MM.1S (cell line): ENCODE results near the gene SLC35F3.

Experiments
- DNase-seq: peaks from one replicate; pipeline ENCODE4 v3.0.0-alpha.2; 2015
- H2AFZ ChIP-seq: fragments of 300-600 bp; sonication (generic); 2 replicates; pipeline ENCODE4 v1.6.0; 2016; ENCODE audit warnings: antibody characterized with exemption, low read length
- H3F3A ChIP-seq: fragments of 300-600 bp; sonication (generic); 2 replicates; pipeline ENCODE4 v1.6.1; 2016; ENCODE audit warnings: mild to moderate bottlenecking, antibody characterized with exemption, low read length, moderate library complexity, mixed read lengths; ENCODE audit not compliant: insufficient read depth
- H3K27ac ChIP-seq: fragments of 300-600 bp; sonication (generic); 2 replicates; pipeline ENCODE4 v1.5.1; 2016; ENCODE audit warnings: mild to moderate bottlenecking, low read length
- H3K27me3 ChIP-seq: fragments of 300-600 bp; sonication (generic); replicated peaks from 2 replicates; pipeline ENCODE4 v1.6.0; 2016; ENCODE audit warnings: low read length; ENCODE audit not compliant: insufficient read depth
- H3K36me3 ChIP-seq: fragments of 300-600 bp; sonication (generic); replicated peaks from 2 replicates; pipeline ENCODE4 v1.6.1; 2016; ENCODE audit warnings: mild to moderate bottlenecking, low read length, mixed read lengths; ENCODE audit not compliant: insufficient read depth
- H3K4me1 ChIP-seq: fragments of 300-600 bp; sonication (generic); 2 replicates; pipeline ENCODE4 v1.6.1; 2016; ENCODE audit warnings: low read length, mixed read lengths
- H3K4me2 ChIP-seq: fragments of 300-600 bp; sonication (generic); 2 replicates; pipeline ENCODE4 v1.6.0; 2016; ENCODE audit warnings: low read depth, low read length
- H3K4me3 ChIP-seq: fragments of 300-600 bp; sonication (generic); 2 replicates; pipeline ENCODE4 v1.5.1; 2016; ENCODE audit warnings: low read length, mixed read lengths
- H3K79me2 ChIP-seq: fragments of 300-600 bp; sonication (generic); 2 replicates; pipeline ENCODE4 v1.6.1; 2016; ENCODE audit warnings: mixed run types, low read length, mixed read lengths
- H3K9ac ChIP-seq: fragments of 300-600 bp; sonication (generic); 2 replicates; pipeline ENCODE4 v1.6.1; 2016; ENCODE audit warnings: low read length, mixed read lengths
- H3K9me2 ChIP-seq: fragments of 300-600 bp; sonication (generic); replicated peaks from 2 replicates; pipeline ENCODE4 v1.6.1; 2016; ENCODE audit warnings: mild to moderate bottlenecking, low read length, mixed read lengths; ENCODE audit not compliant: insufficient read depth
- H3K9me3 ChIP-seq: fragments of 300-600 bp; sonication (generic); replicated peaks from 2 replicates; pipeline ENCODE4 v1.6.1; 2016; ENCODE audit warnings: mild to moderate bottlenecking, low read length, mixed read lengths; ENCODE audit not compliant: insufficient read depth
- H4K20me1 ChIP-seq: fragments of 300-600 bp; sonication (generic); 2 replicates; pipeline ENCODE4 v1.6.1; 2016; ENCODE audit warnings: mild to moderate bottlenecking, low read length, moderate library complexity, mixed read lengths; ENCODE audit not compliant: insufficient read depth
- EZH2 ChIP-seq: fragments of 300-600 bp; sonication (generic); optimal IDR thresholded peaks from 2 replicates; pipeline ENCODE3; 2017; ENCODE audit warnings: low read depth, mild to moderate bottlenecking, antibody characterized with exemption, low read length, mixed read lengths
- EZH2phosphoT487 ChIP-seq: fragments of 300-600 bp; sonication (generic); IDR thresholded peaks from 2 replicates; pipeline ENCODE4 v1.6.1; 2018; ENCODE audit warnings: antibody characterized with exemption, low read length
- TF ChIP-seq, protein P1 (sequence below): fragments of 300-600 bp; sonication (generic); IDR thresholded peaks from 2 replicates; pipeline ENCODE4 v1.5.1; 2016; ENCODE audit warnings: antibody characterized with exemption, low read length, mixed read lengths

SLC35F3 gene

GRCh38 chr1:234309598-234310459 lies 405.4 kb downstream of the SLC35F3 start:
- H3K9ac ChIP-seq = no peak overlapping the region
- TF ChIP-seq, protein P1, sequence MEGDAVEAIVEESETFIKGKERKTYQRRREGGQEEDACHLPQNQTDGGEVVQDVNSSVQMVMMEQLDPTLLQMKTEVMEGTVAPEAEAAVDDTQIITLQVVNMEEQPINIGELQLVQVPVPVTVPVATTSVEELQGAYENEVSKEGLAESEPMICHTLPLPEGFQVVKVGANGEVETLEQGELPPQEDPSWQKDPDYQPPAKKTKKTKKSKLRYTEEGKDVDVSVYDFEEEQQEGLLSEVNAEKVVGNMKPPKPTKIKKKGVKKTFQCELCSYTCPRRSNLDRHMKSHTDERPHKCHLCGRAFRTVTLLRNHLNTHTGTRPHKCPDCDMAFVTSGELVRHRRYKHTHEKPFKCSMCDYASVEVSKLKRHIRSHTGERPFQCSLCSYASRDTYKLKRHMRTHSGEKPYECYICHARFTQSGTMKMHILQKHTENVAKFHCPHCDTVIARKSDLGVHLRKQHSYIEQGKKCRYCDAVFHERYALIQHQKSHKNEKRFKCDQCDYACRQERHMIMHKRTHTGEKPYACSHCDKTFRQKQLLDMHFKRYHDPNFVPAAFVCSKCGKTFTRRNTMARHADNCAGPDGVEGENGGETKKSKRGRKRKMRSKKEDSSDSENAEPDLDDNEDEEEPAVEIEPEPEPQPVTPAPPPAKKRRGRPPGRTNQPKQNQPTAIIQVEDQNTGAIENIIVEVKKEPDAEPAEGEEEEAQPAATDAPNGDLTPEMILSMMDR = peak; percentile 98
- TF ChIP-seq EZH2 = no peak
- TF ChIP-seq EZH2phosphoT487 = no peak
- H2AFZ ChIP-seq = peak overlapping the region; percentile 67
- H3K9me3 ChIP-seq = no peaks in the 10 kb centered on the region
- H3K4me2 ChIP-seq = peak overlapping the region; percentile 55
- no peaks in the 10 kb centered on the region for H3K79me2 ChIP-seq
- H3K27ac ChIP-seq = no peak overlapping the region
- no peaks in the 10 kb centered on the region for H3K36me3 ChIP-seq
- no peaks in the 10 kb centered on the region for H4K20me1 ChIP-seq
- H3K27me3 ChIP-seq = no peaks in the 10 kb centered on the region
- peak; percentile 79 for DNase-seq
- H3K9me2 ChIP-seq = no peaks in the 10 kb centered on the region
- H3F3A ChIP-seq = no peaks in the 10 kb centered on the region
- H3K4me3 ChIP-seq = peak overlapping the region; percentile 15; the same call in 1 of the 2 replicates
- H3K4me1 ChIP-seq = no peaks in the 10 kb centered on the region

DNA sequence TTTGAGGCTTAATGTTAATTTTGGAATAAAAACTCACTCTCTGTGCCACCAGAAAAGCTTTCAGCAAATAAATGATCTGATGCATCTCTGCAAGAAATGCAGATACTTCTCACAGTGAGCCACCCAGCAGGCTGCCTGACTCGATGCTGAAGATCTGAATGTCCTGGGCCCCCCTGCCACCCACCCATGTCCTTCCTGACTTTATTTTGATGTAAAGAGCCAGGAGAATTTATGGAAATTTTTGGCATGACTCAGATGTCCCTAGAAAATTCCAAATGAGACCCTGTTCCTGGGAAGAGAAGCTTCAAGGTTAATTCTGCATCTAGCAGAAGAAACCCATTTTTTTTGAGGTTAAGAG lies 406.0 kb downstream of the SLC35F3 start:
- no peak overlapping the region for H3K27ac ChIP-seq
- peak overlapping the region; percentile 67; the same call in 1 of the 2 replicates for H2AFZ ChIP-seq
- H3K79me2 ChIP-seq = no peaks in the 10 kb centered on the region
- no peaks in the 10 kb centered on the region for H3K4me1 ChIP-seq
- no peak for DNase-seq
- no peaks in the 10 kb centered on the region for H3F3A ChIP-seq
- H3K4me2 ChIP-seq = peak overlapping the region; percentile 55; the same call in 1 of the 2 replicates
- no peaks in the 10 kb centered on the region for H4K20me1 ChIP-seq
- no peaks in the 10 kb centered on the region for H3K27me3 ChIP-seq
- H3K4me3 ChIP-seq = no peak overlapping the region
- TF ChIP-seq, protein P1 = no peak
- no peak for TF ChIP-seq EZH2phosphoT487
- no peak for TF ChIP-seq EZH2
- no peaks in the 10 kb centered on the region for H3K36me3 ChIP-seq
- no peaks in the 10 kb centered on the region for H3K9me2 ChIP-seq
- no peak overlapping the region for H3K9ac ChIP-seq
- no peaks in the 10 kb centered on the region for H3K9me3 ChIP-seq

DNA sequence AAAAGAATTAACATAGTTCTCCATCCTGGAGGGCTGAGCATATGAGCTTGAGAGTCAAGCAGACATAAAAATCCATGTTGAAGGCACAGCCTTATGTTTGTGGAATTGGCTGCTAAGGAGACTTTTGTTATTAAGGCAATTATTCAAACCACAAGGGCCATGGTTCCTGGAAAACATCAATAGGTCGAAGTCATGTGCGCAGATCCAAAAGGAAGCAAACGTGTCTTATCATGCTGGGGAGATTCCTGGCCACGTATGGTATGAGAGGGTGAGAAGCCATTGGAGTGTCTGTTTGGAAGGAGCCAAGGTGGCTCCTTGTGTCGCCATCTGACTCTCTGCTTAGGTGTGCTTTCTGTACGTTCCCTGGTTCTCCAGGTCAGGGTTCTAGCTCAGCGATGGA lies 406.9 kb downstream of the SLC35F3 start:
- Histone ChIP-seq H3K27me3 (no peaks in the 10 kb centered on the region), H3K4me1 (no peaks in the 10 kb centered on the region), H3K4me2 (no peak overlapping the region), H3K36me3 (no peaks in the 10 kb centered on the region), H3K27ac (no peak overlapping the region), H3K79me2 (no peaks in the 10 kb centered on the region), H3K4me3 (no peak overlapping the region), H3K9me3 (no peaks in the 10 kb centered on the region), H3K9me2 (no peaks in the 10 kb centered on the region), H3F3A (no peaks in the 10 kb centered on the region), H3K9ac (no peak overlapping the region), H2AFZ (no peak overlapping the region), H4K20me1 (no peaks in the 10 kb centered on the region)
- TF ChIP-seq EZH2phosphoT487 = no peak
- TF ChIP-seq EZH2 = no peak
- TF ChIP-seq, protein P1 = no peak
- no peak for DNase-seq
